GM12872 (cell line): ENCODE data around the gene CDHR5.

Experiments
- CTCF ChIP-seq: IDR thresholded peaks from 3 replicates; pipeline ENCODE4 v1.5.1; 2011; ENCODE audit warnings: low read depth, mild to moderate bottlenecking, low read length, moderate library complexity; ENCODE audit not compliant: insufficient read depth

CDHR5 gene

GRCh38 chr11:616320-617198, 8.2 kb downstream of the CDHR5 start:
- no peak for TF ChIP-seq CTCF

GRCh38 chr11:615504-616319, 9.0 kb downstream of the CDHR5 start, which contains the start of gene IRF7:
Gene IRF7, minus strand, starts transcription at chr11:615950. Its CDS starts 586 bp downstream, at chr11:615364.
- no peak for TF ChIP-seq CTCF

- no peak for TF ChIP-seq CTCF
Observed at GRCh38 chr11:614623-615503, 9.9 kb downstream of the CDHR5 start.

GRCh38 chr11:614021-614622, 10.6 kb downstream of the CDHR5 start:
- no peak for TF ChIP-seq CTCF

GRCh38 chr11:613369-613968, 11.3 kb downstream of the CDHR5 start:
- no peak for TF ChIP-seq CTCF

GRCh38 chr11:612961-613300, 11.8 kb downstream of the CDHR5 start:
- TF ChIP-seq CTCF = no peak
